Measurements from ENCODE around the gene CBY2.
"Not testable (repeated sequence)": the region's sequence is repeated elsewhere in the genome, so short reads cannot be mapped to it uniquely, and the experiment has no call there.

CBY2 gene

GRCh38 chr13:45748941-45749759, 47.0 kb downstream of the CBY2 start:
- DNase-seq (ENCODE audit: low read depth in 2 of 2): no peak

- no peak for DNase-seq (ENCODE audit: low read depth in 2 of 2)
Observed at GRCh38 chr13:45750566-45750965, 48.4 kb downstream of the CBY2 start.

- DNase-seq (ENCODE audit: low read depth in 2 of 2): no peak
Observed at GRCh38 chr13:45751885-45752284, 49.8 kb downstream of the CBY2 start.

GRCh38 chr13:45752510-45752909, 50.4 kb downstream of the CBY2 start:
- no peak for DNase-seq (ENCODE audit: low read depth in 2 of 2)

GRCh38 chr13:45756498-45756897, 54.4 kb downstream of the CBY2 start:
- not testable (repeated sequence) for DNase-seq (ENCODE audit: low read depth in 2 of 2)

GRCh38 chr13:45757589-45757988, 55.5 kb downstream of the CBY2 start:
- not testable (repeated sequence) for DNase-seq (ENCODE audit: low read depth in 2 of 2)

GRCh38 chr13:45763419-45763818, 61.3 kb downstream of the CBY2 start:
- no peak for DNase-seq (ENCODE audit: low read depth in 2 of 2)

Data from stimulated activated CD8-positive, alpha-beta memory T cell treated with anti-CD3 and anti-CD28 coated beads, Interleukin-7, amount 100 ng/mL, for 4 hours (primary cell).